Eye (tissue), 1 donor: ENCODE results near the gene RFT1.

ENCODE experiments used
- DNase-seq: peaks from one replicate; pipeline ENCODE4 v3.0.0-alpha.2; 2015

Gene RFT1

GRCh38 chr3:53122933-53123305 lies 7.3 kb downstream of the RFT1 start:
- DNase-seq, result no peak

DNA sequence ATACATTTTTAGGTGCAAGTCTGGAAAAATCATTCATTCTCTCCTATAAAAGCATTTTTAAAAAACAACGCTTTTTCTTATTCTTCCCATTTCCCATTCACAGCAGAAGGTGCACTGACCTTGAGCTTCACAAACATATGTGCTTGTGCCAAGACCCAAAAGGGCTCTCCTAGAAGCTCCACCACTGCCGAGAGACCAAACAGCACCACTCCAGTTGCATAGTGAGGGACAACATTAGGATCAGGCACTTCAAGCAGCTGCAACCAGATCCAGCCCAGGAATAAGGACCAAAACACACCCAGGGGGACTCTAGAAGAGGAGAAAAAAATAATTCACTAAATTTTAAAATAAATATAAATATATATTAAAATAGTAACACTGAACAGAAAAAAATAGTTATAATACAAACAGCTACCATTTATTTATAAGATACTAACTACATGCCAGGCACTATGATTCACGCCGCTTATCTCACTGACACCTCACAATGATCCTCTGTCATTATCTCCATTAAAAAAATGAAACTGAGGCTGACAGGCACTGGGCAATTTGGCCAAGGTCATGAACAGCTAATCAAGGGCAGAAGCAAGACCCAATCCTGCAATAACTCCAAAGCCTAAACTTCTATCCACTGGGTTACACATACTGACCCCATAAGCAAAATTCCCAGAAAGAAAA lies 7.8 kb downstream of the RFT1 start:
- no peak for DNase-seq

DNA sequence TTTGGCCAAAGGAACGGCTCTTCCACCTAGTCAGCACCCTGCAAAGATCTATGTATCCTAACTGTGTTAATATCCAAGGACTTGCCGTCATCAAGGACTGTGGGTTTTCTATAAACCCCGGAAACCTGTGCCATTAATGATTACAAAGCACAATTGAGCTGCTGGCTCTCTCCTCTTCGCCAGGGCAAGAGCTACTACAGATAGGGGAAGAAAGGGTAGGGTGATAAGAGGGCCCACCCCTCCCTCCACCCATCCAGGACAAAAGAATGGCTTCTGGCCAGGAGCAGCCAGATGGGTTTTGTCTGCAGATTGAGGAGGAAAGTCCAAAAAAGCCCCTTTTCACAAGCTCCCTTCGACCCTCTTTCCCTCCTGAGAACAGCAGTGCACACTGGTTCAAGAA lies 9.9 kb downstream of the RFT1 start:
- DNase-seq, result no peak

- DNase-seq, result no peak
These were observed 13.3 kb downstream of the RFT1 start for GRCh38 chr3:53116956-53117355.

DNA sequence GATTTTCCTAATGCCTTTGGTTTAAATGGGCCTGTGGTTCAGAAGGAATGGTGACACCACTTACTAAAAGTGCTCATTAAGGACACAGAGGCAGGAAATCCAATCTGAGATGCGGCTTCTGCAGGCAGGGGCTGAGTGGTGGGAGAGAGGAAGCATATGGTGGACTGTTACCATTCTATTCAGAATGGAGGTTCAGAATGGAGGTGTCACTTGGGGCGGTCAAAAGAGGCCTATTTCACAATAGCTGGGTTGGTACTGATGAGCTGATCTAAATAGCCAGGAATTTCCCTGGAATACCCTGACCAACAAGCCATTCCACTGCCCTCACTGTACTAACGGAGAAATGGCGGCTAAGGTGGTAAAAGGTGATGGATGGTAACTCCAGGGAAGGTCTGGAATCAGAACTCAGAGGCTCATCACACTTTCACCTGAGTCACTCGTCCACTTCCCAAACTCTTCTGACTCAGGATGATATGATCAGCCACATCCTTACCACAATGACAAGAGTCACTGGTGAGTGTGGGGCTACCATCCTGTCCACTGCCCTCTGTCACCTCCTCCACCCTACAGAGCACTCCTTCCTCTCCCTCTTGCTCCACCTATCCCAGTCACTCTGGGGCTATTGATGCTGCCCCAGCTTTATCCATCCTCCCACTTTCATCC lies 15.7 kb downstream of the RFT1 start:
- no peak for DNase-seq

- peak; percentile 96 for DNase-seq
These were observed 16.2 kb downstream of the RFT1 start for GRCh38 chr3:53114011-53114400.

GRCh38 chr3:53113293-53114010 lies 16.8 kb downstream of the RFT1 start:
- DNase-seq, result no peak

DNA sequence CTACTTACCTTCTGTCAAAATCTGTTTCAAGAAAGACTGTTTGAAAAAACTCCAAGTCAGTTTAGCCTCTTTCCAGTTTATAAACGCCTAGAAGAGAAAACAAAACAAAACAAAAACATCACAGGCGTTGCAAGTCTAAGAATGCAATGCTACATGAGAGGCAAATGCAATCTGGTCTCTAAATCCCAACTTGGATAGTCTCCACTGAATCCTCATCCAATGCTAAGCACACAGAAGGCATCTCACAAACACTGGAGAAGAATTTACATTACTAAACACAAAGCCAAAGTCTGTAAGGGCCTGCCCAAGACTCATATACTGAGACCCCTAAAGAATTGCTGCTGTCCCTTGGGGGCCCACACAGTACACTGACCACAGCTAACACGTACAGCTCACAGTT lies 18.4 kb downstream of the RFT1 start:
- peak; percentile 8 for DNase-seq

GRCh38 chr3:53109891-53110771 lies 20.1 kb downstream of the RFT1 start:
- DNase-seq, result peak; percentile 76

DNA sequence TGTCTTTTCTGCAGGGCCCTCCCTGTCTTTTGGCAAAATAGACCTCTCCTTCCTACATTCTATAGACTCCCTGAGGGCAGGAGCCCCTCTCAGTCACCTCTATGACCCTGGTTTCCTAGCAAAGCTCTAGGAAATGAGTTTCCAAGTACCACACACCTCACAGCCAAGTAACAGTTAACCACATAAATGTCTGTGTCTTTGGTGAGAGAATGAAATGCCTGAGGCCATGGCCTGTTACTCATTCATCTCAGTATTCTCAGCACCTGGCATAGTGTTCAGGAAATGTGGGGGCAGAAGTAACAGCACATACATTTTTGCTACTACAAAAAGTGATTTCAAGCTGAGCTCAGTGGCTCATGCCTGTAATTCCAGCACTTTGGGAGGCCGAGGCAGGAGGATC lies 21.0 kb downstream of the RFT1 start:
- no peak for DNase-seq

GRCh38 chr3:53104762-53105161 lies 25.5 kb downstream of the RFT1 start:
- no peak for DNase-seq

GRCh38 chr3:53103397-53104296 lies 26.6 kb downstream of the RFT1 start:
- DNase-seq, result no peak

DNA sequence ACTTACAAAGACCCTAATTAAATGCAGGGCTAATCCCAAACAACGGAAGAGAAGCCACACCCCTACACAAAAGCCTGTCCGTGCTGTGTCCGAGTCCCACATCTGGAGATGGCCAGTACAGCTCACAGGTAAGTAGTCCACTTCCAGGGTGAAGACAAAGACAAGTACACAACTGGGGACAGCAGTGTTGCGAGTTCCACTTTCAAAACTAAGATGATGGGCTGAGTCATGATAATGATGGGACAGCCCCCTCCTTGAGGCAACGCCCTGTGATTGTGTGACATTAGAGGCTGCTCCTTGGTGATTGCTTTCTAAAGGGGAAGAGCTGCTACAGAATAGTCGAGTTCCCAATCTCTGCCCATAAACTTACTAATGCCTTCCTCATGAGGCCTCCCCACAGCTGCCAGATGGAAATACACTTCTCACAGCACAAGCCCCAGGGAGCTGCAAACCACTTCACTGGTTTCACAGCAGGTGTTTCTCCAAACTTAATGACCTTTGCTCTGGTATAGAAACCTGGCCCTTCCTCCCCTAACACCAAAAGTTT lies 27.6 kb downstream of the RFT1 start:
- no peak for DNase-seq

DNA sequence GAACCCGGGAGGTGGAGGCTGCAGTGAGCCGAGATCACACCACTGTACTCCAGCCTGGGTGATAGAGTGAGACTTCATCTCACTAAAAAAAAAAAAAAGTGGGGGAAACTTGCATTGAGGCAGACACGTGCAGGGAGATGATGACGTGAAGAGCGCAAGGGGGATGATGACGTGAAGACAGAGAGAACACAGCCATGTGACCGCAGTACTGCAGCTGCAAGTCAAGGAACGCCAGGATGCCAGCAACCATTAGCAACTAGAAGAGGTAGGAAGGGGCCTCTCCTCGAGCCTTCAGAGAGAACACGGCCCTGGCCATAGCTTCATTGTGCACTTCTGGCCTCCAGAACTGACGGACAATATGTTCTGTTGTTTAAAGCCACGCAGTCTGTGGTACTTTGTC lies 28.3 kb downstream of the RFT1 start:
- DNase-seq, result no peak

DNA sequence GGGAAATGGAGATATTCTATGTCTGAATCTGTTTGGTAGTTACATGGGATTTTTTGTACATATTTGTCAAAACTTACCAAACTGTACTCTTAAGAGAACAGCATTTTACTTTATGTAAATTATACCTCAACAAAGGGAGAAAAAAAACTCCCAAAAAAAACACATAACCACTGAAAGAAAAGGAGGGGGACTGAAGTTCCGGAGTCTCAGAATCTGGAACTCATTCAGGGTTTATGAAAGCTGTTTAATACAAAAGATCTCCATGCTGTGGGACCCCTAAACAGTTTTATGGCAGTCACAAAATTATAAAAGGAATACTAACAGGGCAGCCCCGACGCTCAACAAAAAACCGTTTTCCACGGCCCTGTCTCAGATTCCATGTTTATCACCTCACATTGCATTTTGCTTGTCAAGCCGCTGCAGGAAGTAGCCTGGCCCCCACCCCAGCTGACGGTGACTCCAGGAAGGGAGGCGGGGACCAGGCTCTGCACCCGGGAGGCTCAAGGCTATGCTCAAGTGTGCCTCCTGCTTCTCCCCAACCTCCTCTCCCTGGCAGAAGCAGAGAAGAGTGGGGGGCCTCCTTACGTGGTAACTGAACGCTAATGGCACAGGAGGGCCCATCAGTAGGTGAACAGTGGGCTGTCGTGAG lies 29.3 kb downstream of the RFT1 start:
- DNase-seq, result no peak

DNA sequence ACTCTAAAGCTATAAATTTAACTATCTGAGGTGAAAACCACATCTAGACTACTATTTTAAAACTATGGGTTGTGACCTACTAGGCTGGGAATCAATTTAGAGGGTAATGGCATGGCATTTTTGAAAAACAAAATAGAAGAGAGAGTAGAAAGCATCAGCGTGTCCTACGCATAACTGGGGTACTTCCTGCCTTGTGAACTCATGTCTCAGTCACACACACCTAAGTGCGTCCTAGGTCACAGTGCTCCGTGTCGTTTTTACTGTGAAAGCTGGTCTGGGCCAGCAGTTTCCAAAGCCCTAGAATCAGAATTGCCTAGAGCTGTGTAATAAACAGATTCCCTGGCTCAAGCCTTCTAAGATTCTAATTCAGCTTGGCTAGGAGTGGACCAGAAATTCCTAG lies 32.3 kb downstream of the RFT1 start:
- no peak for DNase-seq

GRCh38 chr3:53092942-53093341 lies 37.3 kb downstream of the RFT1 start:
- DNase-seq, result no peak

DNA sequence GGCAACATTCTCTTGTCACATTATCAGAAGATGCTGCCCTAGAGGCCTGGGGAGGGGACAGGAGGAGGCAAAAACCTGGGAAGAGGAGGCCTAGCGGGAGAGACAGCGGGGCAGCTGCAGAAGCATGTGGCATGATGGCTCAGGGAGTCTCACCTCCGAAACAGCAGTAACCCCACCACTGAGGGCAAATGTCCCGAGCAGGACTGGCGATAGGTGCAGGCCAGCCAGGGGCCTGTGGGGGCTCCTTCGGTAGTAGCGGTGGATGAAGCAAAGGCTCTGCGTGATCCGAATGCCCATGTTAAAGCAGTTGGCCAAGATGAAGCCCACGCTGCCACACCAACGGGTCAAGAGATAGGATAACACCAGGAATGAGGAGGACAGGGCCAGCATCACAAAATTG lies 38.0 kb downstream of the RFT1 start:
- no peak for DNase-seq

GRCh38 chr3:53091011-53091410 lies 39.2 kb downstream of the RFT1 start:
- DNase-seq, result no peak

- no peak for DNase-seq
These were observed 40.7 kb downstream of the RFT1 start for GRCh38 chr3:53089511-53089910.

DNA sequence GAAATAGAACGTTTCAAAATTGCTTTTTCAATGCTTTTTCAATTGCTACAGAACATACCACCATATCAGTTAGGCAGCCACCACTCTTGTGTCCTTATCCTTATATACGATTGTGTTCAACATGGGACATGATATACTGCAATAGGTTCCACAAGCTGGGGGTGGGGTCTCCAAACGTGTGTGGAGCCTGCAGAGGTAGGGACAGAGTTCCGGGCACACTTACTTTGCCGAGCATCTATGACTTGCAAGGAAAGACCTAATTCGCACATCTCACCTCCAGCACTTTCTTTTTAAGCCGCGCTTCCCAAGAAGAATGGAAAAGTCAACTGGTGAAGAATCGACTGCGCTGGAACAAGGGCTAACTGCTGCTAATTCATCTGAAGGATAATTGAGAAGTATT lies 44.8 kb downstream of the RFT1 start:
- DNase-seq, result no peak
